ENCODE measurements around the gene RAB44. TPM values are rescaled to one million over a fixed set of nuclear protein-coding genes. Genes with fewer than 3 reads are reported as not detected.
A peak's percentile ranks its signal among the peaks of the same experiment; 100 is the strongest.

The RAB44 gene
- total and polyA plus RNA-seq, 9 of the 15 experiments (the other 6 are each of a cell fraction or from before 2014, with no cell fraction given): not detected

GRCh38 chr6:36649701-36650484, 47.7 kb upstream of the RAB44 start (continued):
- TF ChIP-seq REST (IDR thresholded peaks at IDR 0.05; ENCODE audit: borderline replicate concordance): no peak
- TF ChIP-seq REST (CRISPR knock-in tag; IDR thresholded peaks at IDR 0.05; ENCODE audit: low read depth): 0 out of 2 replicates have a peak, but pooled peaks have one; percentile 21
- TF ChIP-seq ZNF589 (CRISPR knock-in tag; IDR thresholded peaks at IDR 0.05; ENCODE audit: low read depth): 0 out of 2 replicates have a peak, but pooled peaks have one; percentile 29
- TF ChIP-seq ETV1 (tag; conservative IDR thresholded peaks at IDR 0.05; ENCODE audit: low read depth): peak; percentile 66
- TF ChIP-seq ELF4 (CRISPR knock-in tag; IDR thresholded peaks at IDR 0.05): no peak
- TF ChIP-seq ATF4 (CRISPR knock-in tag; IDR thresholded peaks at IDR 0.05): peak; percentile 96
- TF ChIP-seq ZNF717 (CRISPR knock-in tag; IDR thresholded peaks at IDR 0.05): no peak
- TF ChIP-seq BACH1 (tag; IDR thresholded peaks at IDR 0.05): peak; percentile 65
- peak; percentile 57; the same call in 1 of the 2 replicates for TF ChIP-seq SMARCE1 (IDR thresholded peaks at IDR 0.05)
- 0 out of 2 replicates have a peak, but pooled peaks have one; percentile 18 for TF ChIP-seq ESRRA (IDR thresholded peaks at IDR 0.05; ENCODE audit: borderline replicate concordance, low read depth)
- no peak for TF ChIP-seq BCLAF1 (IDR thresholded peaks at IDR 0.05; ENCODE audit: borderline replicate concordance in 1 of 2, control insufficient read depth in 1 of 2, low read depth in 2 of 2, low read length in 1 of 2)
- 0 out of 2 replicates have a peak, but pooled peaks have one; percentile 32 for TF ChIP-seq EZH2 (IDR thresholded peaks at IDR 0.05; ENCODE audit: borderline replicate concordance, low read depth, low read length)
- no peak; the same call in 1 of the 2 replicates for TF ChIP-seq LEF1 (IDR thresholded peaks at IDR 0.05)

Data from K562 (cell line).